HepG2 (cell line): ENCODE measurements around the gene YTHDF1. TPM values are rescaled to one million over a fixed set of nuclear protein-coding genes. Genes with fewer than 3 reads are reported as not detected.

Experiments
- ARHGAP35 ChIP-seq: sonication (generic); formaldehyde crosslinking; IDR thresholded peaks from 2 replicates; pipeline ENCODE4 v1.9.0; 2022; ENCODE audit warnings: mild to moderate bottlenecking, inconsistent platforms, moderate library complexity, missing genetic modification reagents, borderline replicate concordance
- BHLHE40 ChIP-seq: IDR thresholded peaks from 2 replicates; pipeline ENCODE4 v1.6.1; 2011; ENCODE audit warnings: low read length, improper control_type of control experiment
- DNMT1 ChIP-seq: sonication (generic); formaldehyde crosslinking; IDR thresholded peaks from 2 replicates; pipeline ENCODE4 v1.5.1; 2020; ENCODE audit warnings: mild to moderate bottlenecking, missing genetic modification reagents
- EZH2 ChIP-seq: conservative IDR thresholded peaks from 2 replicates; pipeline ENCODE4 v1.6.1; 2012; ENCODE audit warnings: mild to moderate bottlenecking, low read depth, low read length, moderate library complexity
- KLF6 ChIP-seq: IDR thresholded peaks from 2 replicates; pipeline ENCODE4 v1.8.0; 2016; ENCODE audit warnings: missing biosample characterization, missing genetic modification reagents
- SP5 ChIP-seq: IDR thresholded peaks from 2 replicates; pipeline ENCODE4 v1.6.1; 2016; ENCODE audit warnings: low read depth, borderline replicate concordance
- STAG1 ChIP-seq: sonication (generic); formaldehyde crosslinking; IDR thresholded peaks from 2 replicates; pipeline ENCODE4 v1.4.0; 2020; ENCODE audit warnings: missing genetic modification reagents
- YY1 ChIP-seq: IDR thresholded peaks from 2 replicates; pipeline ENCODE4 v1.6.1; 2011; ENCODE audit warnings: low read length, low read depth, moderate library complexity, mild to moderate bottlenecking; ENCODE audit not compliant: insufficient read depth, insufficient replicate concordance
- ZNF317 ChIP-seq: sonication (generic); formaldehyde crosslinking; IDR thresholded peaks from 2 replicates; pipeline ENCODE4 v1.5.0; 2020; ENCODE audit warnings: mild to moderate bottlenecking, missing genetic modification reagents
- ZNF451 ChIP-seq: sonication (generic); formaldehyde crosslinking; IDR thresholded peaks from 2 replicates; pipeline ENCODE4 v1.5.0; 2020; ENCODE audit warnings: mild to moderate bottlenecking, missing genetic modification reagents
- polyA plus RNA-seq, 8 experiments: library from polyadenylated mRNA; depleted of rRNA in 3 of 8; stranded (reverse) in 7 of 8; unstranded in 1 of 8; fragments of >200 nt; fragmentation: Illumina TruSeq in 4 of 8; extraction: Trizol in 4 of 8; gene quantifications; 2 replicates each; pipeline versions ENCODE4 v1.2.1 to v1.2.3, GENCODE V29; 2011 to 2016; ENCODE audit warnings: low read depth in 4 of 8, missing spikeins in 1 of 8, mixed read lengths in 1 of 8; ENCODE audit not compliant: insufficient read depth in 1 of 8
- total RNA-seq, 5 experiments: library from RNA; depleted of rRNA; stranded (reverse); fragments of >200 nt; fragmentation: Illumina TruSeq; extraction: Trizol; gene quantifications; 2 replicates each; pipeline ENCODE4 v1.2.3, GENCODE V29; 2016; ENCODE audit warnings: low read depth in 1 of 5
- TF ChIP-seq, protein P1 (sequence below): sonication (generic); formaldehyde crosslinking; IDR thresholded peaks from 2 replicates; pipeline ENCODE4 v1.4.0; 2020; ENCODE audit warnings: mild to moderate bottlenecking, missing genetic modification reagents
- TF ChIP-seq, protein P2 (sequence below): sonication (generic); formaldehyde crosslinking; IDR thresholded peaks from 2 replicates; pipeline ENCODE4 v1.4.0; 2020; ENCODE audit warnings: missing genetic modification reagents
- TF ChIP-seq, protein P3 (sequence below): sonication (generic); formaldehyde crosslinking; conservative IDR thresholded peaks from 2 replicates; pipeline ENCODE4 v1.8.0; 2022; ENCODE audit warnings: low read depth, missing genetic modification reagents
- TF ChIP-seq, protein P4 (sequence below): sonication (generic); formaldehyde crosslinking; IDR thresholded peaks from 2 replicates; pipeline ENCODE4 v1.4.0; 2020; ENCODE audit warnings: low read depth, missing genetic modification reagents
- TF ChIP-seq, protein P5 (sequence below): IDR thresholded peaks from 2 replicates; pipeline ENCODE4 v1.6.1; 2016; ENCODE audit warnings: mild to moderate bottlenecking, missing biosample characterization, missing genetic modification reagents
- TF ChIP-seq, protein P6 (sequence below): sonication (generic); formaldehyde crosslinking; IDR thresholded peaks from 2 replicates; pipeline ENCODE4 v1.8.1; 2023; ENCODE audit warnings: missing genetic modification reagents, inconsistent platforms, borderline replicate concordance
- TF ChIP-seq, protein P7 (sequence below): sonication (generic); formaldehyde crosslinking; IDR thresholded peaks from 2 replicates; pipeline ENCODE4 v1.4.0; 2020; ENCODE audit warnings: missing genetic modification reagents, mild to moderate bottlenecking, borderline replicate concordance

The YTHDF1 gene
- total and polyA plus RNA-seq, 2 of the 13 experiments (the other 11 are each of a cell fraction or from before 2014, with no cell fraction given): 34.5 to 37.7 TPM

DNA sequence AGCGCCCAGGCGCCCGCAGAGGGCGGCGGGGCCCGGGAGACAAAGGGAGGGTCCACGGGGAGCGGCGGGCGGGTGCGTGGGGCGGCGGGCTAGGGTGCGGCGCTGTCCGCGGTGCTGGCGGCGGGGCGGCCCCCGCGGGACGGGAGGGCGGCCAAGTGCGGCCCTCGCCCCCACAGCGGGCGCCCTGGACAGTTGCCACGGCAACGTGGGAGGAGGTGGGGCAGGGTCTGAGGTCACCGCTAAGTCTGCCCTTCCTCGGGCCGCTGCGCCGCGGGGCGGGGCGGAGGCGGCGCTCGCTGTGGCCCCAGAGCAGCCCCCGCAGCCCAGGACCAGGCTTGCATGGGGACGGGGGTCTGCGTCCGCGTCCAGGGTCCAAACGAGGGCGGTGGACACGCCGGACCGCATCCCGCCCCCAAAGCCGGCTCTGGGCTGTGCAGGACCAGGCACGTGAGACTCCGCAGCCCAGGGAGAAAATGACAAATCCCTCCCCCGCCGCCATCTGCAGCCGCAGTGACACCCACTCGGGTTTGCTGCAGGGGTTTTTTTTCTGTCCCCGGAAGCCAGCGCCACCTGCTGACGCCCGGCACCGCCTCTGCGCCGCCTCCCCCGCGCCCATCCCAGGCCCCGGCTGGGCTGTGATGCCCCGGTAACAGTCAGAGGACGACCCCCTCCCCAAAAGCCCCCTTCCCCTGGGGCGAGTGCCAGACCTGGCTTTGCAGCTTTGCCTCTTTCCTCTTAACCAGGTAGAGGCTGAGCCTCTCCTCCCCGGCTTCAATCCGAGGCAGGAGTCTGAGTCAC is 36.8 kb downstream of the YTHDF1 start (continued):
- TF ChIP-seq, protein P1, sequence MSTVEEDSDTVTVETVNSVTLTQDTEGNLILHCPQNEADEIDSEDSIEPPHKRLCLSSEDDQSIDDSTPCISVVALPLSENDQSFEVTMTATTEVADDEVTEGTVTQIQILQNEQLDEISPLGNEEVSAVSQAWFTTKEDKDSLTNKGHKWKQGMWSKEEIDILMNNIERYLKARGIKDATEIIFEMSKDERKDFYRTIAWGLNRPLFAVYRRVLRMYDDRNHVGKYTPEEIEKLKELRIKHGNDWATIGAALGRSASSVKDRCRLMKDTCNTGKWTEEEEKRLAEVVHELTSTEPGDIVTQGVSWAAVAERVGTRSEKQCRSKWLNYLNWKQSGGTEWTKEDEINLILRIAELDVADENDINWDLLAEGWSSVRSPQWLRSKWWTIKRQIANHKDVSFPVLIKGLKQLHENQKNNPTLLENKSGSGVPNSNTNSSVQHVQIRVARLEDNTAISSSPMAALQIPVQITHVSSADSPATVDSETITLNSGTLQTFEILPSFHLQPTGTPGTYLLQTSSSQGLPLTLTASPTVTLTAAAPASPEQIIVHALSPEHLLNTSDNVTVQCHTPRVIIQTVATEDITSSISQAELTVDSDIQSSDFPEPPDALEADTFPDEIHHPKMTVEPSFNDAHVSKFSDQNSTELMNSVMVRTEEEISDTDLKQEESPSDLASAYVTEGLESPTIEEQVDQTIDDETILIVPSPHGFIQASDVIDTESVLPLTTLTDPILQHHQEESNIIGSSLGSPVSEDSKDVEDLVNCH (CRISPR knock-in tag): no peak
- TF ChIP-seq ZNF317 (CRISPR knock-in tag): no peak
- TF ChIP-seq, protein P2, sequence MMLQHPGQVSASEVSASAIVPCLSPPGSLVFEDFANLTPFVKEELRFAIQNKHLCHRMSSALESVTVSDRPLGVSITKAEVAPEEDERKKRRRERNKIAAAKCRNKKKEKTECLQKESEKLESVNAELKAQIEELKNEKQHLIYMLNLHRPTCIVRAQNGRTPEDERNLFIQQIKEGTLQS (CRISPR knock-in tag): 0 out of 2 replicates have a peak, but pooled peaks have one; percentile 10
- TF ChIP-seq SP5 (CRISPR knock-in tag): no peak
- no peak for TF ChIP-seq ARHGAP35
- TF ChIP-seq KLF6 (CRISPR knock-in tag): no peak
- TF ChIP-seq, protein P3, sequence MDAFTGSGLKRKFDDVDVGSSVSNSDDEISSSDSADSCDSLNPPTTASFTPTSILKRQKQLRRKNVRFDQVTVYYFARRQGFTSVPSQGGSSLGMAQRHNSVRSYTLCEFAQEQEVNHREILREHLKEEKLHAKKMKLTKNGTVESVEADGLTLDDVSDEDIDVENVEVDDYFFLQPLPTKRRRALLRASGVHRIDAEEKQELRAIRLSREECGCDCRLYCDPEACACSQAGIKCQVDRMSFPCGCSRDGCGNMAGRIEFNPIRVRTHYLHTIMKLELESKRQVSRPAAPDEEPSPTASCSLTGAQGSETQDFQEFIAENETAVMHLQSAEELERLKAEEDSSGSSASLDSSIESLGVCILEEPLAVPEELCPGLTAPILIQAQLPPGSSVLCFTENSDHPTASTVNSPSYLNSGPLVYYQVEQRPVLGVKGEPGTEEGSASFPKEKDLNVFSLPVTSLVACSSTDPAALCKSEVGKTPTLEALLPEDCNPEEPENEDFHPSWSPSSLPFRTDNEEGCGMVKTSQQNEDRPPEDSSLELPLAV (CRISPR knock-in tag): no peak
- peak; percentile 65 for TF ChIP-seq STAG1 (CRISPR knock-in tag)
- TF ChIP-seq, protein P4, sequence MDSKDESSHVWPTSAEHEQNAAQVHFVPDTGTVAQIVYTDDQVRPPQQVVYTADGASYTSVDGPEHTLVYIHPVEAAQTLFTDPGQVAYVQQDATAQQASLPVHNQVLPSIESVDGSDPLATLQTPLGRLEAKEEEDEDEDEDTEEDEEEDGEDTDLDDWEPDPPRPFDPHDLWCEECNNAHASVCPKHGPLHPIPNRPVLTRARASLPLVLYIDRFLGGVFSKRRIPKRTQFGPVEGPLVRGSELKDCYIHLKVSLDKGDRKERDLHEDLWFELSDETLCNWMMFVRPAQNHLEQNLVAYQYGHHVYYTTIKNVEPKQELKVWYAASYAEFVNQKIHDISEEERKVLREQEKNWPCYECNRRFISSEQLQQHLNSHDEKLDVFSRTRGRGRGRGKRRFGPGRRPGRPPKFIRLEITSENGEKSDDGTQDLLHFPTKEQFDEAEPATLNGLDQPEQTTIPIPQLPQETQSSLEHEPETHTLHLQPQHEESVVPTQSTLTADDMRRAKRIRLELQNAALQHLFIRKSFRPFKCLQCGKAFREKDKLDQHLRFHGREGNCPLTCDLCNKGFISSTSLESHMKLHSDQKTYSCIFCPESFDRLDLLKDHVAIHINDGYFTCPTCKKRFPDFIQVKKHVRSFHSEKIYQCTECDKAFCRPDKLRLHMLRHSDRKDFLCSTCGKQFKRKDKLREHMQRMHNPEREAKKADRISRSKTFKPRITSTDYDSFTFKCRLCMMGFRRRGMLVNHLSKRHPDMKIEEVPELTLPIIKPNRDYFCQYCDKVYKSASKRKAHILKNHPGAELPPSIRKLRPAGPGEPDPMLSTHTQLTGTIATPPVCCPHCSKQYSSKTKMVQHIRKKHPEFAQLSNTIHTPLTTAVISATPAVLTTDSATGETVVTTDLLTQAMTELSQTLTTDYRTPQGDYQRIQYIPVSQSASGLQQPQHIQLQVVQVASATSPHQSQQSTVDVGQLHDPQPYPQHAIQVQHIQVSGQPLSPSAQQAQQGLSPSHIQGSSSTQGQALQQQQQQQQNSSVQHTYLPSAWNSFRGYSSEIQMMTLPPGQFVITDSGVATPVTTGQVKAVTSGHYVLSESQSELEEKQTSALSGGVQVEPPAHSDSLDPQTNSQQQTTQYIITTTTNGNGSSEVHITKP (CRISPR knock-in tag): no peak
- TF ChIP-seq BHLHE40: peak; percentile 50; the same call in 1 of the 2 replicates
- peak; percentile 91 for TF ChIP-seq EZH2
- no peak for TF ChIP-seq ZNF451 (CRISPR knock-in tag)
- TF ChIP-seq DNMT1 (CRISPR knock-in tag): 0 out of 2 replicates have a peak, but pooled peaks have one; percentile 41
- TF ChIP-seq, protein P5, sequence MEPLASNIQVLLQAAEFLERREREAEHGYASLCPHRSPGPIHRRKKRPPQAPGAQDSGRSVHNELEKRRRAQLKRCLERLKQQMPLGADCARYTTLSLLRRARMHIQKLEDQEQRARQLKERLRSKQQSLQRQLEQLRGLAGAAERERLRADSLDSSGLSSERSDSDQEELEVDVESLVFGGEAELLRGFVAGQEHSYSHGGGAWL: 0 out of 2 replicates have a peak, but pooled peaks have one; percentile 16
- TF ChIP-seq, protein P6, sequence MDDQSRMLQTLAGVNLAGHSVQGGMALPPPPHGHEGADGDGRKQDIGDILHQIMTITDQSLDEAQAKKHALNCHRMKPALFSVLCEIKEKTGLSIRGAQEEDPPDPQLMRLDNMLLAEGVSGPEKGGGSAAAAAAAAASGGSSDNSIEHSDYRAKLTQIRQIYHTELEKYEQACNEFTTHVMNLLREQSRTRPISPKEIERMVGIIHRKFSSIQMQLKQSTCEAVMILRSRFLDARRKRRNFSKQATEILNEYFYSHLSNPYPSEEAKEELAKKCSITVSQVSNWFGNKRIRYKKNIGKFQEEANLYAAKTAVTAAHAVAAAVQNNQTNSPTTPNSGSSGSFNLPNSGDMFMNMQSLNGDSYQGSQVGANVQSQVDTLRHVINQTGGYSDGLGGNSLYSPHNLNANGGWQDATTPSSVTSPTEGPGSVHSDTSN (CRISPR knock-in tag): no peak
- TF ChIP-seq YY1: peak; percentile 30
- TF ChIP-seq, protein P7, sequence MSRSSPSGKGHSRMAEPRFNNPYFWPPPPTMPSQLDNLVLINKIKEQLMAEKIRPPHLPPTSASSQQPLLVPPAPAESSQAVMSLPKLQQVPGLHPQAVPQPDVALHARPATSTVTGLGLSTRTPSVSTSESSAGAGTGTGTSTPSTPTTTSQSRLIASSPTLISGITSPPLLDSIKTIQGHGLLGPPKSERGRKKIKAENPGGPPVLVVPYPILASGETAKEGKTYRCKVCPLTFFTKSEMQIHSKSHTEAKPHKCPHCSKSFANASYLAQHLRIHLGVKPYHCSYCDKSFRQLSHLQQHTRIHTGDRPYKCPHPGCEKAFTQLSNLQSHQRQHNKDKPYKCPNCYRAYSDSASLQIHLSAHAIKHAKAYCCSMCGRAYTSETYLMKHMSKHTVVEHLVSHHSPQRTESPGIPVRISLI (CRISPR knock-in tag): peak; percentile 87
